SU-DHL-6 (cell line): Measurements from ENCODE around the gene AOC3.

Source experiments
- H2AFZ ChIP-seq: fragments of 200-600 bp; sonication (generic); 2 replicates; pipeline ENCODE4 v1.6.1; 2014; ENCODE audit warnings: low read depth, mild to moderate bottlenecking, moderate library complexity, mixed read lengths, antibody characterized with exemption, low read length; ENCODE audit not compliant: severe bottlenecking
- H3F3A ChIP-seq: fragments of 200-600 bp; shearing (Covaris generic); 2 replicates; pipeline ENCODE4 v1.6.0; 2016; ENCODE audit warnings: antibody characterized with exemption, mild to moderate bottlenecking; ENCODE audit not compliant: insufficient read depth
- H3K27ac ChIP-seq: fragments of 200-600 bp; sonication (generic); 2 replicates; pipeline ENCODE4 v1.5.1; 2016; ENCODE audit warnings: low read depth, mild to moderate bottlenecking, low read length, moderate library complexity, mixed read lengths
- H3K27me3 ChIP-seq: fragments of 200-600 bp; sonication (generic), shearing (Covaris generic); 2 replicates; pipeline ENCODE4 v1.6.0; 2014; ENCODE audit warnings: mild to moderate bottlenecking, low read length
- H3K36me3 ChIP-seq: fragments of 200-600 bp; sonication (generic); 2 replicates; pipeline ENCODE4 v1.6.1; 2014; ENCODE audit warnings: mild to moderate bottlenecking, low read length, mixed read lengths
- H3K4me2 ChIP-seq: fragments of 300-600, 200-600 bp; shearing (Covaris generic), sonication (generic); 2 replicates; pipeline ENCODE4 v1.6.0; 2014; ENCODE audit warnings: low read length, low read depth, mild to moderate bottlenecking; ENCODE audit not compliant: poor library complexity, severe bottlenecking
- H3K4me3 ChIP-seq: fragments of 200-600 bp; sonication (generic); 2 replicates; pipeline ENCODE4 v1.5.1; 2014; ENCODE audit warnings: antibody characterized with exemption, low read length, mild to moderate bottlenecking, mixed read lengths; ENCODE audit not compliant: insufficient read depth, poor library complexity, severe bottlenecking
- H3K79me2 ChIP-seq: fragments of 200-600 bp; sonication (generic); 2 replicates; pipeline ENCODE4 v1.6.1; 2014; ENCODE audit warnings: mild to moderate bottlenecking, low read length, moderate library complexity; ENCODE audit not compliant: insufficient read depth
- H3K9ac ChIP-seq: fragments of 200-600 bp; sonication (generic); 2 replicates; pipeline ENCODE4 v1.7.0; 2014; ENCODE audit warnings: mild to moderate bottlenecking, low read length
- H3K9me2 ChIP-seq: fragments of 200-600 bp; sonication (generic); replicated peaks from 2 replicates; pipeline ENCODE4 v1.6.1; 2014; ENCODE audit warnings: low read length; ENCODE audit not compliant: insufficient read depth
- H3K9me3 ChIP-seq: fragments of 200-600 bp; sonication (generic); 2 replicates; pipeline ENCODE4 v1.6.1; 2014; ENCODE audit warnings: low read length, mixed read lengths; ENCODE audit not compliant: insufficient read depth
- H4K20me1 ChIP-seq: fragments of 200-600 bp; sonication (generic); 2 replicates; pipeline ENCODE4 v1.6.1; 2014; ENCODE audit warnings: low read depth, mild to moderate bottlenecking, antibody characterized with exemption, low read length, moderate library complexity, mixed read lengths
- EZH2phosphoT487 ChIP-seq: fragments of 200-600 bp; sonication (generic), shearing (Covaris generic); conservative IDR thresholded peaks from 2 replicates; pipeline ENCODE4 v1.6.1; 2018; ENCODE audit warnings: mild to moderate bottlenecking, antibody characterized with exemption, low read length, moderate library complexity, mixed read lengths
- TF ChIP-seq, protein P1 (sequence below): fragments of 200-600 bp; sonication (generic); IDR thresholded peaks from one replicate; pipeline ENCODE4 v1.5.1; 2017; ENCODE audit warnings: antibody characterized with exemption, mild to moderate bottlenecking, low read length, moderate library complexity; ENCODE audit not compliant: insufficient read depth, poor library complexity, severe bottlenecking

The AOC3 gene

GRCh38 chr17:42857389-42857788, 6.4 kb downstream of the AOC3 start:
- Histone ChIP-seq H3K36me3 (no peaks in the 10 kb centered on the region), H3K79me2 (no peaks in the 10 kb centered on the region), H2AFZ (no peak overlapping the region), H3K4me2 (no peak overlapping the region), H4K20me1 (no peaks in the 10 kb centered on the region), H3K9me2 (no peaks in the 10 kb centered on the region), H3K4me3 (no peak overlapping the region), H3F3A (no peaks in the 10 kb centered on the region), H3K27ac (no peak overlapping the region), H3K27me3 (no peaks in the 10 kb centered on the region), H3K9ac (no peak overlapping the region), H3K9me3 (no peaks in the 10 kb centered on the region)
- TF ChIP-seq, protein P1, sequence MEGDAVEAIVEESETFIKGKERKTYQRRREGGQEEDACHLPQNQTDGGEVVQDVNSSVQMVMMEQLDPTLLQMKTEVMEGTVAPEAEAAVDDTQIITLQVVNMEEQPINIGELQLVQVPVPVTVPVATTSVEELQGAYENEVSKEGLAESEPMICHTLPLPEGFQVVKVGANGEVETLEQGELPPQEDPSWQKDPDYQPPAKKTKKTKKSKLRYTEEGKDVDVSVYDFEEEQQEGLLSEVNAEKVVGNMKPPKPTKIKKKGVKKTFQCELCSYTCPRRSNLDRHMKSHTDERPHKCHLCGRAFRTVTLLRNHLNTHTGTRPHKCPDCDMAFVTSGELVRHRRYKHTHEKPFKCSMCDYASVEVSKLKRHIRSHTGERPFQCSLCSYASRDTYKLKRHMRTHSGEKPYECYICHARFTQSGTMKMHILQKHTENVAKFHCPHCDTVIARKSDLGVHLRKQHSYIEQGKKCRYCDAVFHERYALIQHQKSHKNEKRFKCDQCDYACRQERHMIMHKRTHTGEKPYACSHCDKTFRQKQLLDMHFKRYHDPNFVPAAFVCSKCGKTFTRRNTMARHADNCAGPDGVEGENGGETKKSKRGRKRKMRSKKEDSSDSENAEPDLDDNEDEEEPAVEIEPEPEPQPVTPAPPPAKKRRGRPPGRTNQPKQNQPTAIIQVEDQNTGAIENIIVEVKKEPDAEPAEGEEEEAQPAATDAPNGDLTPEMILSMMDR, result no peak

GRCh38 chr17:42865638-42866094, 14.7 kb downstream of the AOC3 start:
- Histone ChIP-seq H3K27ac (no peak overlapping the region), H4K20me1 (no peaks in the 10 kb centered on the region), H3K79me2 (no peaks in the 10 kb centered on the region), H2AFZ (no peak overlapping the region), H3K9me3 (peaks cover 4% of the 10 kb centered on the region; the same call in 1 of the 2 replicates), H3K9me2 (no peaks in the 10 kb centered on the region), H3K4me2 (no peak overlapping the region), H3F3A (no peaks in the 10 kb centered on the region), H3K27me3 (no peaks in the 10 kb centered on the region), H3K9ac (no peak overlapping the region), H3K36me3 (no peaks in the 10 kb centered on the region), H3K4me3 (no peak overlapping the region)
- TF ChIP-seq, protein P1, result no peak
- TF ChIP-seq EZH2phosphoT487, result no peak

DNA sequence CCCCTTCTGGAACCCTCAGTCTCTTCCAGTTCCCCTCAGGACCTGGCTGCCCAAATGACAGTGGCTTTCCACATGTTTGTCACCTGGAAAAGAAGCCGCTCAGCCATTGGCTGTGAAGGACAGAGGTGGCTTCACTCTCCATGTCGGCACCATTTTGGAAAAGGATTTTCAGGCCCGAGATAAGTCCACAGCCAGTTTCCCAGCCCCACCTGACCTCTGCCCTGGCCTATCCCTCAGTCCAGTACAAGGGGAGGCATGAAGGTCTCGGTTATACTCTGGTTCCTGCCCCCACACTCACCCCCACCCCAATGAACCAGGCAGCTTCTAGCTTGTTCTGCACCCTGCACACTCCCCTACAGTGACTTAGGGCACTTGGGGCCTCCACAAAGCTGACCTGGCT, 15.2 kb downstream of the AOC3 start:
- Histone ChIP-seq H3K36me3 (no peaks in the 10 kb centered on the region), H3K9ac (no peak overlapping the region), H3K27me3 (no peaks in the 10 kb centered on the region), H3K4me2 (no peak overlapping the region), H3K27ac (no peak overlapping the region), H3F3A (no peaks in the 10 kb centered on the region), H2AFZ (no peak overlapping the region), H3K9me3 (peaks cover 7% of the 10 kb centered on the region; the same call in 1 of the 2 replicates), H3K4me3 (no peak overlapping the region), H3K79me2 (no peaks in the 10 kb centered on the region), H3K9me2 (no peaks in the 10 kb centered on the region), H4K20me1 (no peaks in the 10 kb centered on the region)
- TF ChIP-seq, protein P1, result no peak
- no peak for TF ChIP-seq EZH2phosphoT487
